ENCODE results near the gene ATG13.
"Not testable (repeated sequence)": the region's sequence is repeated elsewhere in the genome, so short reads cannot be mapped to it uniquely, and the experiment has no call there.

The ATG13 gene

GRCh38 chr11:46617134-46617971, at the start of gene ATG13, which contains the start of gene HARBI1:
TSS of gene ATG13 (plus strand) at chr11:46617553. CDS start at chr11:46644292, 26,739 bp downstream.
TSS of gene HARBI1 (minus strand) at chr11:46617227. CDS start at chr11:46616237, 990 bp downstream.
- peak; percentile 94 for DNase-seq

- DNase-seq: no peak
These were observed 46.5 kb upstream of the ATG13 start for GRCh38 chr11:46570790-46571398.

DNA sequence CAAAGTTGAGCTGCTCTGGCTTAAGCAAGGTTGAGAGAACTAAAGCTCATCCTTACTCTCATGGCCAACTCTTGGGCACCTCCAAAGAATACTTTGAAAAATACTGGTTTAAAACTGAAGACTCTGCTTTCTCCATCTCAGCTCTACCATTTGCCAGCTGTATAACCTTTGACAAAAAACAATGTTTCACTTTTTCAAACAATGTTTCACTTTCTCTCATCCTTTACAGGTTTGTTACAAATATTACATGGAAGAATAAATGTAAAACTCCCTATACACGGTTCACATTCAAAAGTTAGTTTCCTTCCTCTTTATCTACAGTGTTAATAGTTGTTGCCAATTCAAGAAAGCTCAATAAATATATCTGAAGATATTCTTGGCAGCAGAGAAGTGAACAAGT, 42.7 kb upstream of the ATG13 start:
- no peak for DNase-seq

GRCh38 chr11:46577058-46577457, 40.3 kb upstream of the ATG13 start:
- DNase-seq: no peak

GRCh38 chr11:46582588-46582987, 34.8 kb upstream of the ATG13 start:
- no peak for DNase-seq

DNA sequence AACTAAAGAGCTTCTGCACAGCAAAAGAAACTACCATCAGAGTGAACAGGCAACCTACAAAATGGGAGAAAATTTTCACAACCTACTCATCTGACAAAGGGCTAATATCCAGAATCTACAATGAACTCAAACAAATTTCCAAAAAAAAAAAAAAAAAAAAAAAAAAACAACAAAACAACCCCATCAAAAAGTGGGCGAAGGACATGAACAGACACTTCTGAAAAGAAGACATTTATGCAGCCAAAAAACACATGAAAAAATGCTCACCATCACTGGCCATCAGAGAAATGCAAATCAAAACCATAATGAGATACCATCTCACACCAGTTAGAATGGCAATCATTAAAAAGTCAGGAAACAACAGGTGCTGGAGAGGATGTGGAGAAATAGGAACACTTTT, 33.8 kb upstream of the ATG13 start:
- DNase-seq: not testable (repeated sequence)

DNA sequence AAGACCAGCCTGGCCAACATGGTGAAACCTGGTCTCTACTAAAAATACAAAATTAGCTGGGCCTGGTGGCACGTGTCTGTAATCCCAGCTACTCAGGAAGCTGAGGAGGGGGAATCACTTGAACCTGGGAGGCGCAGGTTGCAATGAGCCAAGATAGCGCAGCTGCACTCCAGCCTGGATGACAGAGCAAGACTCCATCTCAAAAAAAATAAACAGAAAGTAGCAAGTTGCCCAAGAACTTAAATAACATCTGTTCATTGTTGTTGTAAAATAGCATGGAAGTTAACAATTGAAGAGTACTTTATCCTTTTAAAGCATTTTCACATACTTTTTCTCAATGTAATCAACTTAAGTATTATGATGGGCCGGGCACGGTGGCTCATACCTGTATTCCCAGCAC, 29.2 kb upstream of the ATG13 start:
- no peak for DNase-seq

GRCh38 chr11:46588915-46589314, 28.4 kb upstream of the ATG13 start:
- no peak for DNase-seq

DNA sequence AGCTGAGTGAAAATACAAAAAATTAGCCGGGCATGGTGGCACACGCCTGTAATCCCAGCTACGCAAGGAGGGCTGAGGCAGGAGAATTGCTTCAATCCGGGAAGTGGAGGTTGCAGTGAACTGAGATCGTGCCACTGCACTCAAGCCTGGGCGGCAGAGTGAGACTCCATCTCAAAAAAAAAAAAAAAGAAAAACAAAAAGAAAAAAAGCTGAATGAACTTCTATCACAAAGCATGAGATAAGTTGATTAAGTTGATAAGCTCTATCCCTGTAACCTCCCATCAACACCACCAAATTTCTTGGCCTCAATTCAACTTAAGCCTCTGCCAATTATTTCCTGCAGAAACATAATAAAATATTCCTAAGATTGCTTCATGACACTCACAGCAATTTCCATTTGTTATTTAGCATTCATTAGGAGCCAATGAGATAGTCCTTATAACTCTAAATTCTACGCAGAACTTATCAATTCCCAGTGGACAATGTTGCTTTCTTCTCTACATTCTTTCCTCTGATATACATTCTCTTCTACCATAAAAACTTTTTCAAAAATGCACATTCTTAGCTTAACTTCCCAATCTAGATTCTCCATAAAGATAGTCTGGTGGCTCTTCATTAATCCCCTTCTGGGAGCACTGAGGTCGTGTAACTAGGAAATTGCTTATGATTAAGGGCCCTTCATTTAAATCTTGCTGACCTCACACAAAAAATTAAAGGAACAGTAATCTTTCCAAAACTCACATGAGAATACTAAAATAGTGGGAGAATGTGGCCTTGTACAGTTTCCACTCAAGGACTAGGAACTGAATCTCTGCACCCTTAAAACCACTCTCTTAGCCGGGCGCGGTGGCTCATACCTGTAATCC, 26.4 kb upstream of the ATG13 start:
- no peak for DNase-seq

- peak; percentile 87 for DNase-seq
These were observed 23.6 kb upstream of the ATG13 start, which contains the start of gene AMBRA1 for GRCh38 chr11:46593550-46594373. TSS of gene AMBRA1 (minus strand) at chr11:46594023. CDS start at chr11:46548380, 45,643 bp downstream.

DNA sequence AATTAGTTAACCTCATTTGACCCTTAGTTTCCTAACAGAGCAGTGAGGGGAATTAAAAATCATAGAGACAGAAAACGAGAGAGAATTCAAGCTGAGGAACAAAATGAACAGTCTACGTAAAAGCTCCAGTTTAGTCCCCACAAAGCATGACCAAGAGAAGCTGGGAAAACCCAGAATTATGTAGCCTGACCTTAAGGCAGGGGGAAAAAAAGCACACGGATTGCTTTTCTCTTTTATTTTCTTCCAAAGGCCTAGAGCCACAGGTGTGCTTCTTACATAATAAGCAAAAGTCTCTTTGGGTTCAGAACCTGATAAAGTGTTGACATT, 23.0 kb upstream of the ATG13 start:
- no peak for DNase-seq

- DNase-seq: no peak
These were observed 22.6 kb upstream of the ATG13 start for GRCh38 chr11:46594785-46595184.

- no peak for DNase-seq
These were observed 20.2 kb upstream of the ATG13 start for GRCh38 chr11:46597155-46597554.

GRCh38 chr11:46597609-46598219, 19.6 kb upstream of the ATG13 start:
- DNase-seq: no peak

DNA sequence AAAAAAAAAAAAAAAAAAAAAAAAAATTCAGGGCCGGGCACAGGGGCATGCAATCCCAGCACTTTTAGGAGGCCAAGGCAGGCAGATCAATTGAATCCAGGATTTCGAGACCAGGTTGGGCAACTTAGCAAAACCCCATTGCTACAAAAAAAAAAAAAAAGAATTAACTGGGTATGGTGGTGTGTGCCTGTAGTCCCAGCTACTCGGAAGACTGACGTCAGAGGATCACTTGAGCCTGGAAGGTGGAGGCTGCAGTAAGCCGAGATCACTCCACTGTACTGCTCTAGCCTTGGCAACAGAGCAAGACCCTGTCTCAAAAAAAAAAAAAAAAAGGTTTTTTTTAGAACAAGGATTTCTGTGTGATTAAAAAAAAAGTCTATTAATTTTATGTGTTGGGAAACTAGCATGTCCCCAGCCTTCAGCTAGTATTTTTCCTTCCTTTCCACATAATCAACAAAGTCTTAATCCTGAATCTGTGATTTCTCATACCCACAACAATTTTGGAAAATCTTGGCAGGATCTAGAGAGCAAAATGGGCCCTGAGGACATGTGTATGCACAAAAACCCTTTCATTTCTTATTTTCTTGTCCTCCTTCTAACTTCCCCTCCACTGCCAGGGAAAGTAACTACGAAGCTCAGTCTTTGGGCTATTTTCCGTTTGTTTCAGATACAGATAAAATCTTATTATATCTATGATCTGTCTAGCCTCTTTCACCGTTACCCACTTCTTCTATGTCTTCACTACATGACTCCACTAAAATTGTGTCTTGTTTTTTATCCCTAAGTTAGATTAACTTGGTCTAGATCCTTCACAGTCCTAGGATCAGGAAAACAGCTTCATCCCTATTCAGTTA, 17.8 kb upstream of the ATG13 start:
- DNase-seq: no peak

GRCh38 chr11:46600194-46600960, 17.0 kb upstream of the ATG13 start:
- no peak for DNase-seq

GRCh38 chr11:46601129-46601528, 16.2 kb upstream of the ATG13 start:
- DNase-seq: no peak

- no peak for DNase-seq
These were observed 13.5 kb upstream of the ATG13 start for GRCh38 chr11:46603704-46604308.

DNA sequence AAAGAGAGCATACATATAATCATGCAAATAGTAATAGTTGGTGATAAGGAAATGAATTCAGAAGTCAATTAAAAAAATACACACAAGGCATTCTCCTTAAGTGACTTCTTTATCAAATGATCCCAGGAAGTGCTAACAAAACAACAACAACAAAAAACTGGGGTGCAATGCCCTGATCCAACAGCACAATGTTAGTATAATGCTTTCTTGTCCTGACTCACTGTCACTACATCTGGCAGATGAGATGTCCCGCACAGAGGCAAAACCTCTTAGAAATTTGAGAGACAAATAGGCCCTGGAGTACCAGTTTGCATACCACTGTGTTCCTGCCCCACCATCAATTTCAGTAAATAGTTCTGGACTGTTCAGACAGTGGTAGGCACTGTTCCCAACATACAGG, 12.6 kb upstream of the ATG13 start:
- no peak for DNase-seq

GRCh38 chr11:46607516-46607915, 9.8 kb upstream of the ATG13 start:
- no peak for DNase-seq
